ES-I3 (cell line): Measurements from ENCODE around the gene HSPA1L.
"Not testable (repeated sequence)": the region's sequence is repeated elsewhere in the genome, so short reads cannot be mapped to it uniquely, and the experiment has no call there.

Source experiments
- H3K36me3 ChIP-seq: 2 replicates; pipeline ENCODE4 v1.6.1; 2013; ENCODE audit warnings: mild to moderate bottlenecking, low read length, control low read depth, moderate library complexity; ENCODE audit not compliant: insufficient read depth
- H3K4me1 ChIP-seq: 2 replicates; pipeline ENCODE4 v1.6.1; 2013; ENCODE audit warnings: mild to moderate bottlenecking, control low read depth, low read length; ENCODE audit not compliant: insufficient read depth
- H3K9ac ChIP-seq: 2 replicates; pipeline ENCODE4 v1.6.1; 2013; ENCODE audit warnings: low read depth, mild to moderate bottlenecking, low read length, moderate library complexity
- H3K9me3 ChIP-seq: 2 replicates; pipeline ENCODE4 v1.6.1; 2013; ENCODE audit warnings: mild to moderate bottlenecking, low read length, moderate library complexity; ENCODE audit not compliant: control insufficient read depth, insufficient read depth

The HSPA1L gene

DNA sequence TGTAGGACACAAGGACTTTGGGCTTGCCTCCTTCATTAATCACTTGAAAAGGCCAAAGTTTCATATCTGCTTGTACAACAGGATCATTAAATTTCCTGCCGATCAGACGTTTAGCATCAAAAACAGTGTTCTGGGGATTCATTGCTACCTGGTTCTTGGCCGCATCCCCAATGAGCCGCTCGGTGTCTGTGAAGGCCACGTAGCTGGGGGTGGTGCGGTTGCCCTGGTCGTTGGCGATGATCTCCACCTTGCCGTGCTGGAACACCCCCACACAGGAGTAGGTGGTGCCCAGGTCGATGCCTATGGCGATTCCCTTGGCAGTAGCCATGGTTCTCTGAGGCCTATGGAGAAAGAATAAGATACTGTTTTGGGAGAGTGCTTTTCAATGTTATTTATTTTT lies 3.4 kb downstream of the HSPA1L start:
- no peak overlapping the region for H3K9ac ChIP-seq
- H3K9me3 ChIP-seq: no peaks in the 10 kb centered on the region
- no peaks in the 10 kb centered on the region for H3K36me3 ChIP-seq
- H3K4me1 ChIP-seq: no peaks in the 10 kb centered on the region

DNA sequence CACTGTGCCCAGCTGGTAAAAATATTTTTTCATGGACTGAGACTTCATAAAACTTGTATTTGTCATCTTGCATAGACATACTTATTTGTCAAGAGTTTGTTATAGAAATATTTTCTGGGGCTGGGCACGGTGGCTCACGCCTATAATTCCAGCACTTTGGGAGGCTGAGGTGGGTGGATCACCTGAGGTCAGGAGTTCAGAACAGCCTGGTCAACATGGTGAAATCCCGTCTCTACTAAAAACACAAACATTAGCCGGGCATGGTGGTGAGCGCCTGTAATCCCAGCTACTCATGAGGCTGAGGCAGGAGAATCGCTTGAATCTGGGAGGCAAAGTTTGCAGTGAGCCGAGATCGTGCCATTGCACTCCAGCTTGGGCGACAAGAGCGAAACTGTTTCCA lies 6.5 kb downstream of the HSPA1L start:
- H3K36me3 ChIP-seq, H3K4me1 ChIP-seq, H3K9me3 ChIP-seq, H3K9ac ChIP-seq: not testable (repeated sequence)

DNA sequence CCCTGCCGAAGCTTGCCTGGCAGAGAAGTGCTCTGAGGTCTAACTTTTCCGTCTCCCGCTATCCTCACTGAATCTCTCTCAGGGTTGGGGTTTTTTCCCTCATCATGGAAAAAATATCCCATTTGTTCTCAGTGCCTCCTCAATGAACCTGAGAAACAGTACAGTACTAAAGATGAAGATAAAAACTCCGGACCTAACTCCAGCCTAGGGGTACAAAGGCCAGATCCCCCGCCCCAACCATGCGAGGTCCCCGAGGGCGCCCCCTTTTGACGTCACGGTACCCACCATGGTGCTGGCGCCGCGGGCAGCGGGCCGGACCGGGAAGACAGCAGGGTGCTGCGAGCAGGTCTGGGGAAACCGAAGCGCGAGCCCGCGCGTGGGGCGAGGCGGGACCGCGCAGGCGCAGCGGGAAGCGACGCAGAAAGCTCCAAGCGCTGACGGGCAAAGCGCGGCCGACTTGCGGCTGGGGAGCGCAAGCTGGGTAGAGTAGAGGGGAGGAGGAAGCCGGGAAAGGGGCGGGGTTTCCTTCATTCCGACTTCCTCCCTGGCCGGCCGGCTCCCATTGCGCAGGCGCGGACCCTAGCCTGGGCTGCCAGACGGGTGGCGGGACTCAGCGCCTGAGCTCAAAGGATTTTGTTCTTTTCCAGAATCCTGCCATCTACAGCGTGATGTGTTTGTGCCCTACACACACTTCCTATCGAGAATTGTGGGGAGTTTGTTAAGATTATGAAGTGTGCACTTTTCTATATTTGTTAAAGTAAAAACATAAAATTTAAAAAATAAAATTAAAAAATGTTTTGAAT lies 8.4 kb downstream of the HSPA1L start, which contains the start of gene LSM2:
LSM2 (minus strand) TSS at position 497 of the 803 bp plus-strand sequence; CDS start at position 288, 209 bp downstream.
- H3K4me1 ChIP-seq: no peaks in the 10 kb centered on the region

DNA sequence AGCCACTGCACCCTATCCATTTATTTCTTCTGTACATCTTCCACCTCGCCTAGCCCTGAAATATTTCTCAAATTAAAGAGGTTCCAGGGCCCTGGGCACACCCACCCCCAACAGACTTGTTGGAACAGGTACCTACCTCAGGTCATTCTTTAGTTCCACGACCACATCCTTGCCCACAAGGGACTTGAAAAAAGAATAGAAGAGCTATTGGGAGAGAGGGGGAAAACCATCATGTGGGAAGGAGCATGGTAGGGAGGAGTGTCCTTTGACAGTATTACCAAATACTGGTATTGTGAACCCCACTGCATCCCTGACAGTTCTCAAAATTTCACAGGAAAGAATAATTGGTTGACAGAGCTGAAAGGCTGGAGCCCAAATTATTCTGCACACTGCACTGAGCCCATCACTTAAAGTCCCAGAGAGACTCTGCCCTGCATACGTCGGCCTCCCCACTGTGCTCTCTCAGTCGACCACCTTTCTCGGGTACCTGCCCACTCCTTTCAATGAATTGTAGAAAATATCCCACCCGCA lies 9.1 kb downstream of the HSPA1L start:
- Histone ChIP-seq H3K9ac (peak overlapping the region; percentile 84), H3K36me3 (no peaks in the 10 kb centered on the region), H3K4me1 (no peaks in the 10 kb centered on the region), H3K9me3 (no peaks in the 10 kb centered on the region)

More for the DNA sequence above, 8.4 kb downstream of the HSPA1L start, which contains the start of gene LSM2:
- peak within 1 kb of the TSS; percentile 84 for H3K9ac ChIP-seq
- no peaks in the 10 kb centered on the region for H3K9me3 ChIP-seq
- no peaks in the 10 kb centered on the region for H3K36me3 ChIP-seq

DNA sequence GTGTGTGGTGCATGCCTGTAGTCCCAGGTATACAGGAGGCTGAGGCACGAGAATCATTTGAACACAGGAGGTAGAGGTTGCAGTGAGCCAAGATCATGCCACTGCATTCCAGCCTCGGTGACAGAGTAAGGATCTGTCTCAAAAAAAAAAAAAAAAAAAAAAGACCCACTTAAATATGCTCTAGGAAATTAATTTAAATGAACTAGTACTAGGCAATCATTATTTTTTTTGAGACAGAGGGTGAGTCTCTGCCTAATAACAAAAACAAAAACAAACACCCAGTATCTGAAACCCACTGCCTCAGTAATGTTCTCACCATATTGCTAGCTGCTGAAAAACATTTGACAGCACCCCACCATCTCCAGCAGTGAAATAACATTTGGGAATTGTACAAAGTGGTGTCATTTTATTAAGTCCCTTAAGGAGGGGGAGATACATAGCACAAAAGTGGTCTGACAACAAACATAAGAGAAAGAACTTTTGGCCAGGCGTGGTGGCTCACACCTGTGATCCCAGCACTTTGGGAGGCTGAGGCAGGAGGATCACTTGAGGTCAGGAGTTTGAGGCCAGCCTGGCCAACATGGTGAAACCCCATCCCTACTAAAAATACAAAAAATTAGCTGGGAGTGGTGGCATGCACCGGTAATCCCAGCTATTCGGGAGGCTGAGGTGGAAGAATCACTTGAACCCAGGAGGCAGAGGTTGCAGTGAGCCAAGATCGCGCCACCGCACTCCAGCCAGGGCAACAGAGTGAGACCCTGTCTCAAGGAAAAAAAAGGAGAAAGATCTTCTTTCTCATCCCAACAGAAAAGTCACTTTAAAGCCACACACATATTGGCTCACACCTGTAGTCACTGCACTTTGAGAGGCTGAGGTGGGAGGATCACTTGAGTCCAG lies 13.8 kb downstream of the HSPA1L start:
- not testable (repeated sequence) for H3K9me3 ChIP-seq, H3K4me1 ChIP-seq, H3K36me3 ChIP-seq, H3K9ac ChIP-seq

DNA sequence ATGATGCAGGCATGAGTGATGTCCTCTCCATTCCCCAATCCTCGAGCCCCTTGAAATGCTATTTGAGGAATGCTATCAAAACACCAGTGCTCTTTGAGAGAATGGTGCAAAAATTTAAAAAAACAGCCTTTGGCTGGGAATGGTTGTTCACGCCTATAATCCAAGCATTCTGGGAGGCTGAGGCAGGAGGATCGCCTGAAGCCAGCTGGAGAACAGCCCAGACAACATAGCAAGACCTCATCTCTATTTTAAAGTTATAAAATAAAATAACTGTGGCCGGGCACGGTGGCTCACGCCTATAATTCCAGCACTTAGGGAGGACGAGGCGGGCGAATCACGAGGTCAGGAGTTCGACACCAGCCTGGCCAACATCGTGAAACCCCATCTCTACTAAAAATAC lies 15.3 kb downstream of the HSPA1L start:
- no peaks in the 10 kb centered on the region for H3K36me3 ChIP-seq
- no peak overlapping the region for H3K9ac ChIP-seq
- no peaks in the 10 kb centered on the region for H3K9me3 ChIP-seq
- H3K4me1 ChIP-seq: no peaks in the 10 kb centered on the region

DNA sequence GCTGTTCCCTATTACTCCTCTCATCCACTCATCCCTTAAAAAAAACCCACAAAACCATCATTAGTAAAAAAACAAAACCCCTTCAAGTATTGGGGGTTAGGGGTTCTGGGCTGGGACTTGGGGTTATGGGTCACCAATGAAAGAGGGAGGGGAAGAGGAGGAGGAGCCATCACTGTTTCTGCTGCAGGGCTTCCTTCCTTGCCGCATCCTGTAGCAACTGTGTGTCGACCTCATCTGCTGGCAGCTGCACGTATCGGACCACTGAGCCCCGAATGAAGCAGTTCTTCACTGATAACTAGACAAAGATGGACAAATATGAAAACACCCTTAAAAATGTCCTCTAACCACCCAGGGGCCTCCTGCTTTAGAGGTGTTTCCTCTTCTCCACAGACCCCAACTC lies 17.5 kb downstream of the HSPA1L start:
- Histone ChIP-seq H3K9me3 (no peaks in the 10 kb centered on the region), H3K9ac (no peak overlapping the region), H3K36me3 (no peaks in the 10 kb centered on the region), H3K4me1 (peaks cover 4% of the 10 kb centered on the region)

DNA sequence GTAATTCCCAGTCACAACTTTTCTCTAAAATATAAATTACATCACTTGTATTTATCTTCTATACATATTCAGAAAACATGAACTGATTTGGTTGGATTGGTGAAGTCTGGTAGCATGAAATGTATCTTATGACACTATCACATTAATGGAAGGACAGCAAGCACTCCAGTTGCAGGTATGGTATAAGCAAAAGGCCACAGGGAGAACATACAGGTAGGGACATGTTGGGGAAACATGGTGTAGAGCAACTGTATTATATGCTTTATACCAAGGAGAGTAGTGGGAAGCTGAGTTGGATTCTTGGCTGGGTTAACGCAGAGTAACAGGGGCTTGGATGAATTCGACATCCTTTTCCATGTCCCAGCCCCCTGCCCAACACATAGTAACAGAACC lies 18.1 kb downstream of the HSPA1L start:
- H3K9ac ChIP-seq: no peak overlapping the region
- no peaks in the 10 kb centered on the region for H3K36me3 ChIP-seq
- no peaks in the 10 kb centered on the region for H3K9me3 ChIP-seq
- peaks cover 4% of the 10 kb centered on the region for H3K4me1 ChIP-seq

DNA sequence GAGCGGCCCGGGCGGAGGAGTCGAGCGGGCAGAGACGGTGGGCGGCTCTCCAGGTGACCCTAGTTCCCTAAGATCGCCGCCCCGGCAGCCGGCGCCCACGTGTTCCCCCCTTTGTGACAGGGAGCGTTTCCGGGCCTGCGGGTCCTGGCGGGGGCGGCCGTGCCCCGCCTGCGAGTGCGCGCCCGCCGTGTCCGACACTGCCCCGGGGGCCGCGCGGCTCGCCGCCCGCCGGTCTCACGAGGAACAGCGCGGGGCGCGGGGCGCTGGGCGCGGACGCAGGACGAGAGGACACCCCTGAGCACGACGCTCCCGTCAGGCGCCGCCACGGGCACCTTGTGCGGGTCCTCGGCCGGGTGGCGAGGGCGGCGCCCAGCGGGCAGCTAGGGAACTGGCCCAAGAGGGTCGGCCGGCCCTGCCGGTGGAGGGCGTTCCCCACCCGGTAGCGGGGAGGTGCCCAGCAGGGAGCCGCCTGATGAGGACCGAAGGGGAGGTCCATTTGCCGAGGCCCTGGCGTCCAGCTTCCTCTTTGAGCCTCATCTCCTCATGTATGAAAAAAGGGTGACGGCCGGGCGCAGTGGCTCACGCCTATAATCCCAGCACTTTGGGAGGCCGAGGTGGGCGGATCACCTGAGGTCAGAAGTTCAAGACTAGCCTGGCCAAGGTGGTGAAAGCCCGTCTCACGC lies 19.3 kb downstream of the HSPA1L start, which contains the start of gene VARS1:
VARS1 (minus strand) TSS at position 137 of the 683 bp plus-strand sequence. CDS start 535 bp downstream, outside the sequence.
- Histone ChIP-seq H3K36me3 (peaks cover 2% of the 10 kb centered on the region; the same call in 1 of the 2 replicates), H3K9me3 (no peaks in the 10 kb centered on the region), H3K4me1 (peaks cover 4% of the 10 kb centered on the region), H3K9ac (peak within 1 kb of the TSS; percentile 90)

DNA sequence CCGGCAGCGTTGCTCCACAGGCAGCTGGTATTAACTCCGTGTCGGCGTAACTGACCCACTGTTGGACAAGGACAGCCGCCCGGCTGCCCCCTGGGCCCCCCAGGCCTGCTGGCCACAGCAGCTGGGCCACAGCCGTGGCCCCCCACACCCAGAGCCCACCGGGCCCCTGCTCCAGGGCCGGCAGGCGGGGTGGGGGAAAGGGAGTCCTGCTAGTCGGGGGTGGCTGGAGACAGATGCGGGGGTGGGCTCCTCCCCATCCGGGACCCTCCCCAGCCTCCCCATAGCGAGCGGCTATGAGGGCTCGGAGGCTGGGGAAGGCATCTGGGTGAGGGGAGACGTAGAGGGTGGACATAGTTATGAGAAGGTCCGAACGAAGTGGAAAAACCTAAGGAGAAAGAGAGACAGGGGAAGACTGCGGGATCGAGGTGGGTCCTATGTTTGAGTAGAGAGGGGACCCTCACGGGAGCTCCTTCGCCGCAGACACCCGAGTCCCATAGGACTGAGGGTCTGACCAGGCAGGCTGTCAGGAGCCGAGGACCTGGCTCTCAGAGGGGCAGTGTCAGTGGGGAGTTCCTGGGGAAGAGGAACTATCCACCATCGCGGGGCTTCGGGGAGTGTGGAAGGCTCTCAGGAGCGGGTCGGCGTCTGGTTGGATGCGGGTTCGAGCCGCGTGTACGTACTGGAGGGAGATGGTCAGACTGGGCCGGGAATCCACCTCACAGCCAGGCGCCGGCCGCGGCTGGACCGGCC lies 20.0 kb downstream of the HSPA1L start:
- no peaks in the 10 kb centered on the region for H3K9me3 ChIP-seq
- H3K4me1 ChIP-seq: peaks cover 4% of the 10 kb centered on the region
- H3K36me3 ChIP-seq: peaks cover 3% of the 10 kb centered on the region; the same call in 1 of the 2 replicates
- H3K9ac ChIP-seq: peak overlapping the region; percentile 90

DNA sequence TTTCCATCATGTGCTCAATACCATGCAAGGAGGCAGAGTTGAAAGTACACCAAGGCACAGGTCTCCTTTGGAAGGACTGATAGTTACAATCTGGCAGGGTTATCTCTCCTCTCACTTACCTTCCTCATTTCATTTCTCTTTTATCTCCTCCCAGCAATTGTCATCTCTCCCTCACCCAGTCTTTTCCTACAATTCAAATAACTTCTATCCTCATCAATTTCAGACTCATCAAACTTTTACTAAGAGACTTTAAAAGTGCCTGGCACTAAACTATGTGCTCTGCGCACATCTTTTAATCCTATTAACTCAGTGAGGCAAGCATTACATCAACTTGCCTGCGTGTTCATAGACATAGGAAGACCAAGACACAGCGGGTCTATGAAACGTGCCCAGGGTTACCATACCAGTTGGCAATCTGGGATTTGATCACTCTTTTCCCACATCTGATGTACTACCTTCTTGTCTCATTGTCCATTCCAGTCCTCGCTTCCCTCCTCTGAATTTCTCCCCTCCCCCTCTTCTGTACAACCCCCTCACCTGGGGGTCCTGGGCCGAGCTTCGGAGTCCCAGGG lies 20.7 kb downstream of the HSPA1L start:
- H3K9ac ChIP-seq: peak overlapping the region; percentile 90
- H3K36me3 ChIP-seq: peaks cover 4% of the 10 kb centered on the region
- no peaks in the 10 kb centered on the region for H3K9me3 ChIP-seq
- H3K4me1 ChIP-seq: peaks cover 4% of the 10 kb centered on the region

DNA sequence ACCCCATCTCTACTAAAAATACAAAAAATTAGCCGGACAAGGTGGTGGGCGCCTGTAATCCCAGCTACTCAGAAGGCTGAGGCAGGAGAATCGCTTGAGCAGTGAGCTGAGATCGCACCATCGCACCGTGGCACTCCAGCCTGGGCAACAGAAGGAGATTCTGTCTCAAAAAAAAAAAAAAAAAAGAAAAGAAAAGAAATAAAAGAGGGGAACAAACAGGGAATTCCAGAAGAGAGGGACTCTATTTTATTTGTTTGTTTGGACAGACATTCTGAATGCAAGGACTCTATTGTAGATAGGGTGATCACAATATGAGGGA lies 21.2 kb downstream of the HSPA1L start:
- not testable (repeated sequence) for H3K36me3 ChIP-seq, H3K4me1 ChIP-seq

DNA sequence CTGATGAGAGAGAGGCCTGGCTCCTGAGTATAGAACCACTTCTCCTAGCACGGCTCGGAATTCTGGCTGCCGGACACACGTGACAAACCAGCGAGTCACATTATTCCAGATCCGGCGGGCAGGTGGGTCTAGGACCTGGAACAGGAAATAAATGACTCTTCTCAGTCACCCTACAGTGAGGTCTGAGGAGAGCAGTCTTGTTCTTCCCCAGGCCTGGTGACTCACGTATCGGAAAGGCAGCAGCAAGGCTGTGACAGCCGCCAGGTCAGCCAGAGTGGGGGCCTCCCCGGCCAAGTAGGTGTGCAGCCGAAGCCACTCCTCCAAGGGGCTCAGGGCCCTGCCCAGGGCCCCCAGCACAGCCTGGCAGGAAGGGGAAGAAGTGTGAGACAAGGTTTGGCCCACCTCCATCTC lies 22.3 kb downstream of the HSPA1L start:
- peaks cover 4% of the 10 kb centered on the region for H3K4me1 ChIP-seq
- no peak overlapping the region for H3K9ac ChIP-seq
- peaks cover 7% of the 10 kb centered on the region for H3K36me3 ChIP-seq
- no peaks in the 10 kb centered on the region for H3K9me3 ChIP-seq

More for the DNA sequence above, 21.2 kb downstream of the HSPA1L start:
- H3K9ac ChIP-seq: peak overlapping the region; percentile 90; the same call in 1 of the 2 replicates
- not testable (repeated sequence) for H3K9me3 ChIP-seq
